RPMI7951 (cell line): ENCODE measurements around the gene TRAPPC2L. TPM values are rescaled to one million over a fixed set of nuclear protein-coding genes. Genes with fewer than 3 reads are reported as not detected.
"Not testable (repeated sequence)": the region's sequence is repeated elsewhere in the genome, so short reads cannot be mapped to it uniquely, and the experiment has no call there.

Source experiments
- DNase-seq: peaks from one replicate; pipeline ENCODE4 v3.0.0-alpha.2; 2012; ENCODE audit warnings: low read depth
- total RNA-seq: library from RNA; depleted of rRNA; stranded (reverse); fragments of >200 nt; shearing (Covaris generic); gene quantifications from 2 replicates; pipeline ENCODE4 v1.2.3, GENCODE V29; 2014

Gene TRAPPC2L
- total RNA-seq, 1 experiment from 2014 or later, result 48.7 TPM

- no peak for DNase-seq
These were observed 38.4 kb upstream of the TRAPPC2L start for GRCh38 chr16:88818575-88818874.

DNA sequence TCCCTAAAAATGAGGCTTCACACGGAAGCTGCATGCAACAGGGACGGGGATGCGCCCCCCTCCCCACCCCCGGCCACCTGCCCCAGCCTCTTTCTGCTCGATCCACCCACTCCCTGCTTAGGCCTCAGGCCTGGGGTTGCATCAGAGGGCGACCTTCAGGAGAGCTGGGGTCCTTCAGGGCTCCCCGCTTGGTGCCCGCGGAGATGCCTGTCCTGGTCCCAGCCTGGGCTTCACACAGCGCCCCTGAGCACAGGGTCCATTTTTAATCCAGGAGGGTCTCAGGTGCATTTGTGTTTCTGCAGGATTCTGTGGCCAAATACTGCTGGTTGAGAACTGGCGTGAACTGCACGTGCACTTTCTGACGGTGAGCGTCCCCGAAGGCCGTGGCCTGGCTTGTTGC lies 37.8 kb upstream of the TRAPPC2L start:
- DNase-seq, result no peak

DNA sequence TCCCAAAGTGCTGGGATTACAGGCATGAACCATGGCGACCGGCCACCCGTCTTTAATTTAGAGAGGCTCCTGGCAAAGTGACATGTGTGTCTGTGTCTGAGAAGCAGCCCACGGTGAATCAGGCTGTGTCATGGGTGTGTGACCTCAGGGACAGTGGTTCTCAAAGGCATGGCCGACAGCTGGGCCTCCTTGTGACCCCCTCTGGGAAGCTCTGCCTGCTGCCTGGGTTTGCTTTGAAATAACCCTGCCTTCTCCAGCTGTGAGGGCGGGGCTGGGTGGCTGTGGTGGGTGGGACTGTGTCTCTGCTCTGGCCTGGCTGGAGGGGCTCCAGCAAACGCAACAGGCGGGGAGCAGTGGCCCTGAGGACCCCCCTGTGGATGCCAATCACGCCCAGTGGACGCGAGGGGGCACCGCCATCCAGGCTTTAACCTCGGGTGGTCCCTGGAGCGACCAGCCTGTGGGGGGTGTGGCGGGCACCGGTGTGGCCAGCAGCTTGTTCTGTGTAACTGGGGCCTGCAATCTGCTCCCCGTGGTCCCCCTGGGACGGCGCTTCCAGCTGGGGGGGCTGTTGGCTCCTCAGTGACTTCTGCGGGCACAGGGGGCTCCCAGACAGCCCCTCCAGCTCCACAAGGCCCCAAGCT lies 36.4 kb upstream of the TRAPPC2L start:
- DNase-seq, result no peak

- no peak for DNase-seq
These were observed 35.6 kb upstream of the TRAPPC2L start for GRCh38 chr16:88821168-88821850.

DNA sequence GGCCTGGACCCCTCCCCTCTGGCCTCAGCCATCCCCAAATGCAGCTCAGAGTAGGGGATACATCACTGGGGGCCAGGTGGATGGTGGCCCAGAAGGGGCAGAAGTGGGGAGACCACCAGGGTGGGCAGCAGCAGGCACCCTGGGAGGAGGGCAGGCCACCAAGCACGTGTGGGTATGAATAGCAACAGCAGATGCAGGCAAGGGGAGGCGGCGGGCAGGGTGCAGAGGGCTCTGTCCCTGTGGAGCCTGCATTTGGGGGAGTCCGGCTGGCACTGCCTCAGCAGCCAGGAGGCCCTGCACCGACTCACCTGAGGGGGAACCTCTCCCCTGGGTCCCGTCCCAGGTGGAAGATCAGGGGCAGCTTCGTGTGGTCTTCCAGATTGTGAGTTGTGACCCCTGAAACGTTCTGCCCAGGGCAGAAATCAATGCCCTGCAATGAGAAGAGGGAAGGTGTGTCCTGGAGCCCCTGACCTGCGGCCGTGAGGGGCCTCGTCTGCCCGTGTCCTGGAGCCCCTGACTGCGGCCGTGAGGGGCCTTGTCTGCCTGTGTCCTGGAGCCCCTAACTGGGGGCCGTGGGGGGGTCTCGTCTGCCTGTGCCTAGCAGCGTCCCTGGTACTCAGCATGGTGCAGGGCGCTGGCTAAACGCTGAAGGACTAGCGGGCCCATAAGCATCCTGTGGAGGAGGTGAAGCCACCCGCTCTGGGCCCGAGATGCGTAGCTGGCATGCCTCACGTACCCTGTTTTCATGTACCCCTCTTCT lies 34.5 kb upstream of the TRAPPC2L start:
- DNase-seq, result no peak

DNA sequence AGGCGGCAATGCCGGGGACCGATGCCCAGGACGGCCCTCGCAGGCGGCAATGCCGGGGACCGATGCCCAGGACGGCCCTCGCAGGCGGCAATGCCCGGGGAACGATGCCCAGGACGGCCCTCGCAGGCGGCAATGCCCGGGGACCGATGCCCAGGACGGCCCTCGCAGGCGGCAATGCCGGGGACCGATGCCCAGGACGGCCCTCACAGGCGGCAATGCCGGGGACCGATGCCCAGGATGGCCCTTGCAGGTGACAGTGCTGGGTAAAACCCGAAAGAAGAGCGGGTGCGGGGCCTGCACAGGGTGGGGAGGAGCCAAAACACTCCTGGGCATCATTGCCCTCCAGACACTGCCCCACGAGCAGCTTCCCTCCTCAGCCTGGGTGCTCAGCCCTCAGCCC lies 33.3 kb upstream of the TRAPPC2L start:
- not testable (repeated sequence) for DNase-seq

GRCh38 chr16:88824256-88825077 lies 32.5 kb upstream of the TRAPPC2L start:
- DNase-seq, result no peak

GRCh38 chr16:88825146-88825545 lies 31.8 kb upstream of the TRAPPC2L start:
- no peak for DNase-seq

GRCh38 chr16:88826070-88826840 lies 30.7 kb upstream of the TRAPPC2L start:
- no peak for DNase-seq

DNA sequence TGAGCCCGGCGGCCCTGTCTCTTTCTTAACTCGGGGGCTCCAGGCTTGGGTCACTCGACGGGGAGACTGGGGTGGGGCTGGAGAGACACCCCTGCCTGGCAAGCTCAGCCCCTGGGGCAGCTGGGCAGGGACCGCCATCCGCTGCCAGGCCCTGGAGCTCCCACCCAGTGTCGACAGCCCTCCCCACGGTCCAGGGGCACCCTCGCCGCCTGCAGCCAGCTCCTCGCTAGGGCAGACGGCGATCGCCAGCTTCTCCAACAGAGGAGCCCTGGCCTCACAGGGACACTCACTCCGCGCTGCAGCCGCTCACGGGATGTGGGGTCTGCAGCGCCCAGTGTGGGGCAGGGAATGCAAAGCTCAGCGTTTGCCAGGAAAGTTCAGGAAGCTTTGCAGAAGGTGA lies 29.2 kb upstream of the TRAPPC2L start:
- DNase-seq, result no peak

DNA sequence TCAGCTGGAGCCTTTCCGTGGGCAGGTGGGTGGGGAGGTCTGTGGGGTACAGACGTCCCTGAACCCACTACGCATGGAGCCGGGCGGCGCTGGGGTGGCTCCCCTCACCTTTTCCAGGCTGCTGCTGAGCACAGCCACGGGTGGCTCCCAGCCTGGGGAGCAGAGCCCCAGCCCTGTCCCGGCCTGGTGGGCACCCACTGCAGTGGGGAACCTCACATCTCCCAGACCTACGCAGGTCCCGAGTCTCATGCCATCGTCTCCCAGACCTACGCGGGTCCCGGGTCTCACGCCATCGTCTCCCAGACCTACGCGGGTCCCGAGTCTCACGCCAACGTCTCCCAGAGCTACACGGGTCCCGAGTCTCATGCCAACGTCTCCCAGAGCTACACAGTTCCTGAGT lies 28.2 kb upstream of the TRAPPC2L start:
- DNase-seq, result no peak

- no peak for DNase-seq
These were observed 26.7 kb upstream of the TRAPPC2L start for GRCh38 chr16:88830258-88830657.

DNA sequence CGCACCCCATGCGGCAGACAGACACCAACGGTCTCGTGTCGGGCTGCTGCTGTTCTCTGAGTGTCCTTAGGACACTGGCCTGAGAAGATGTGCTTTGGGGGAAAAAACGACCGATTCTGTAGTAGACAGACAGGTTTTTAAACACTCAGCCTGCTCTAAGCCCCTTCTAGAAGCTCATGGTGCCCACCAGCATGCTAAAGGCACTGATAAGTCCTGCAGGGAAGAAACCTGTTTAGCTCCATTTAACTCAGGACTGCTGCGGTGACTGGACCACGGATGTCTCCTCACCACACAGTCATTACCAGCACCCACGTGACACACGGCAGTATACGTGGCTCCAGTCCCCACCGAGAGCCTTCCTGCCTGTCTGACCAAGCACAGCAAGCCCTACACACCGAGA lies 26.1 kb upstream of the TRAPPC2L start:
- no peak for DNase-seq

DNA sequence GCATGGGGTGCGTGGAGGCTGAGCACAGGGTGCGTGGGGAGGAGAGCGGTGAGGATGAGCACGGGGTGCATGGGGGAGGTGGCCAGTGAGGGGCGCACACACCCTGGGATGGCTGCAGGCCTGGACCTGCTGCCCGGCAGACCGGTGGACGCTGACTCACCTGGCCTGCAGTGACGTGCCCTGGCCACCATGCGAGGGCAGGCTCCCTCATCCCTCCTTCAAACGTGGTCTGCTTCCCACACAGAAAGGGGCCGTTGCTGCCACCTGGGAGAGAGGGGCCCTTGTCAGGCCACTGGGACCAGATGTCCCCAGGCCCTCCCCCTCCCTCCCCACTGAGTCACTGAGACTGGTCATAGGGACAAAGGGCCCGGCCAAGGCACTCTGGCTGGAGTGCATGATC lies 25.1 kb upstream of the TRAPPC2L start:
- no peak for DNase-seq

DNA sequence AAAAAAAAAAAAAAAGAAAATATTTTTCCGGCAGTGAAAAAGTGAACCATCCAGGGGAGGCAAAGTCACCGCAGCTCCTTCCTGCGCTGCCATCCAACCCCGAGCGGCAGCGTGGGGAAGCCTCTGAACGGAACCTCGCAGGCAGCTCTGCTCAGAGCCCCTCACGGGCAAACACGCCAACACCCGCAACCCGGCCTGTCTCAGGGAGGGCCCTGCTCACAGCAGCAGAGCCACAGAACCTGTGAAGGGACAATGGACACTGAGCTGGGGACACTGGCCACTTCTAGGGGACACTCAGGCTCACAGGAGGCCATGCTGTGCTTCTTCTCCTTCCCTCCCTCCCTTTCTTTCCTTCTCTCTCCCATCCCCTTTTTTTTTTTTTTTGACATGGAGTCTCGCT lies 23.8 kb upstream of the TRAPPC2L start:
- no peak for DNase-seq

GRCh38 chr16:88834670-88835069 lies 22.3 kb upstream of the TRAPPC2L start:
- no peak for DNase-seq

DNA sequence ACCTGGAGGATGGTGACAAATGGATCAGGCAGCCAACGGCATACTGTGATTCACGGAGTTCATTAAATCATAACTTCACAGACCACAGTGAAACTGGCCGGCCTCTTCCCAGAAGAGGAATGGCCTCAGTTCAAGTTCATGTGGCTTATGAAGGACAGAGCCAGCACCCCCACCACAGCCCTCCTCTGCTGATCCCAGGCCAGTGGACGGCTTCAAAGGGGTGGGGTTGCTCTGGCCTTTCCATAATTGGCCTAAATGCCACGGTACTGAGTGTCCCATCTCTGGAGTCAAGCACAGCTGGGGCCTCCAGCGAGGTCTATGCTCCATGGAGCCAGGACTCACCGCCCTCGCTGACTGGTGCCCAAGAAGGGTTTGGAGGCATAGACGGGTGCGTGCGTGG lies 21.5 kb upstream of the TRAPPC2L start:
- no peak for DNase-seq

- DNase-seq, result no peak
These were observed 21.1 kb upstream of the TRAPPC2L start for GRCh38 chr16:88835818-88836217.

- DNase-seq, result no peak
These were observed 20.1 kb upstream of the TRAPPC2L start for GRCh38 chr16:88836791-88837190.

GRCh38 chr16:88837806-88838205 lies 19.1 kb upstream of the TRAPPC2L start:
- DNase-seq, result no peak

DNA sequence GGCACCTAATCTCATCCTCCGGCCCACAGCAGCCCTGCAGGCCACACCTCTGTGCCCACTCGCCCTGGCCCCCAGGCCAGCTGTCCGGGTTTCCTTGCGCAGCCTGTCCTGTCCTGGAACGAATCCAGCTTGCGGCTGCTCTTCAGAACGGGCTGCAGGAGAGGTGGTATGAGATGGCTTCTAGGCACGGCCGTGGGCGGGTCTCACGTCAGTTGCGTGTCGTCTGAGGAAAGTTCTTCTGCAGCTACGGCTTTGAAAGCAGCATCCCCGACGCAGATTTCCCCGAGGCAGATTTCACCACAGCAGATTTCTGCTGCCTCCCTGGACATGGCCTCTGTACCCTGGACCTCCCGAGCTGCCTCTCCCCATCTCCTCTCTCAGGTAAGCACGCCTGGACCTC lies 18.4 kb upstream of the TRAPPC2L start:
- no peak for DNase-seq
